Measurements from ENCODE around the gene UQCR10.

Gene UQCR10

GRCh38 chr22:29816539-29816938 is 49.4 kb downstream of the UQCR10 start:
- no peak overlapping the region for H3K27ac ChIP-seq
- no peak overlapping the region for H3K9ac ChIP-seq
- peaks cover 0 to 18% (median 8%) of the 10 kb centered on the region in 10 experiments; a peak in 13 of 20 replicates for H3K4me1 ChIP-seq
- H3K27me3 ChIP-seq: no peaks in the 10 kb centered on the region
- H4K20me1 ChIP-seq: peaks cover 0 to 9% (median 0%) of the 10 kb centered on the region in 11 experiments; a peak in 2 of 22 replicates
- H3K4me3 ChIP-seq: no peak overlapping the region
- H3K36me3 ChIP-seq: peaks cover 80 to 99% (median 96%) of the 10 kb centered on the region in 11 experiments
- no peak for TF ChIP-seq Cebpa-rat (IDR thresholded peaks at IDR 0.05)
- no peak overlapping the region for H3K4me2 ChIP-seq
- no peaks in the 10 kb centered on the region for H3K9me3 ChIP-seq (replicated peaks in 1 of 11)

GRCh38 chr22:29816980-29817379 is 49.8 kb downstream of the UQCR10 start:
- H3K27ac ChIP-seq: no peak overlapping the region
- TF ChIP-seq Cebpa-rat (IDR thresholded peaks at IDR 0.05): no peak
- peaks cover 76 to 99% (median 96%) of the 10 kb centered on the region in 11 experiments for H3K36me3 ChIP-seq

GRCh38 chr22:29817724-29818123 is 50.6 kb downstream of the UQCR10 start:
- H3K27ac ChIP-seq: no peak overlapping the region
- peaks cover 76 to 99% (median 96%) of the 10 kb centered on the region in 11 experiments for H3K36me3 ChIP-seq
- TF ChIP-seq Cebpa-rat (IDR thresholded peaks at IDR 0.05): no peak
- H3K9me3 ChIP-seq (replicated peaks in 1 of 11): no peaks in the 10 kb centered on the region
- H3K4me1 ChIP-seq: peaks cover 0 to 30% (median 16%) of the 10 kb centered on the region in 10 experiments; a peak in 13 of 20 replicates
- no peak overlapping the region for H3K4me3 ChIP-seq
- no peak overlapping the region for H3K9ac ChIP-seq
- no peak overlapping the region for H3K4me2 ChIP-seq
- no peaks in the 10 kb centered on the region for H3K27me3 ChIP-seq
- H4K20me1 ChIP-seq: peaks cover 0 to 16% (median 0%) of the 10 kb centered on the region in 11 experiments; a peak in 3 of 22 replicates

More at GRCh38 chr22:29816980-29817379, 49.8 kb downstream of the UQCR10 start:
- Histone ChIP-seq H3K9ac (no peak overlapping the region), H3K4me3 (no peak overlapping the region), H3K9me3 (replicated peaks in 1 of 11) (no peaks in the 10 kb centered on the region), H3K4me1 (peaks cover 0 to 23% (median 12%) of the 10 kb centered on the region in 10 experiments; a peak in 13 of 20 replicates), H3K4me2 (no peak overlapping the region), H4K20me1 (peaks cover 0 to 14% (median 0%) of the 10 kb centered on the region in 11 experiments; a peak in 3 of 22 replicates), H3K27me3 (no peaks in the 10 kb centered on the region)

GRCh38 chr22:29819501-29819900 is 52.3 kb downstream of the UQCR10 start:
- H3K4me2 ChIP-seq: no peak overlapping the region

More at GRCh38 chr22:29819501-29819900, 52.3 kb downstream of the UQCR10 start:
- peaks cover 76 to 99% (median 96%) of the 10 kb centered on the region in 11 experiments for H3K36me3 ChIP-seq
- peaks cover 0 to 42% (median 16%) of the 10 kb centered on the region in 10 experiments; a peak in 13 of 20 replicates for H3K4me1 ChIP-seq
- H3K27me3 ChIP-seq: no peaks in the 10 kb centered on the region
- TF ChIP-seq Cebpa-rat (IDR thresholded peaks at IDR 0.05): no peak
- no peak overlapping the region for H3K27ac ChIP-seq
- no peaks in the 10 kb centered on the region for H3K9me3 ChIP-seq (replicated peaks in 1 of 11)
- peaks cover 0 to 16% (median 0%) of the 10 kb centered on the region in 11 experiments; a peak in 3 of 22 replicates for H4K20me1 ChIP-seq
- H3K9ac ChIP-seq: no peak overlapping the region
- H3K4me3 ChIP-seq: no peak overlapping the region
